HepG2 (cell line): ENCODE results near the gene CRIP1. TPM values are rescaled to one million over a fixed set of nuclear protein-coding genes. Genes with fewer than 3 reads are reported as not detected.

Source experiments
- ATAC-seq: fragments of 200-7000 bp; cut with Tn5 transposase; 3 replicates; pipeline ENCODE4 v1.9.1; 2020; ENCODE audit warnings: mild to moderate bottlenecking, moderate library complexity
- BruUV-seq: library from RNA; stranded (reverse); fragments of 400-500 nt; replicated peaks from 2 replicates; lab custom pipeline; 2021; lab: Mats Ljungman, UMichigan
- CTCF ChIA-PET: fragments of 300-600 bp; formaldehyde crosslinking; extraction: SDS; loops from one replicate; lab custom pipeline; 2021; ENCODE audit warnings: low total read pairs, inconsistent platforms, low intra/inter-chr PET ratio; lab: Yijun Ruan, JAX
- POLR2A ChIA-PET: fragments of 350-600 bp; sonication (Branson Sonifier 250); formaldehyde crosslinking; loops from one replicate; lab custom pipeline; 2020; ENCODE audit warnings: antibody characterized with exemption, inconsistent platforms; lab: Yijun Ruan, JAX
- DNase-seq: peaks from one replicate; pipeline ENCODE4 v3.0.0-alpha.2; 2015; ENCODE audit warnings: low spot score
- FAIRE-seq: peaks from 3 replicates; lab custom pipeline; 2011; peaks lifted over from hg19 to GRCh38; lab: Jason Lieb, UNC
- H2AFZ ChIP-seq: one replicate; pipeline ENCODE4 v1.6.1; 2011; ENCODE audit warnings: low read length, inconsistent platforms
- H3K27ac ChIP-seq: fragments of 300-600 bp; 3 replicates; pipeline ENCODE4 v1.8.0; 2011; ENCODE audit warnings: mixed run types, mild to moderate bottlenecking, mixed read lengths, low read length, inconsistent platforms; ENCODE audit not compliant: insufficient read depth; ENCODE audit errors: extremely low read length
- H3K27me3 ChIP-seq, 2 experiments: fragments of 200-600 bp in 1 of 2; 2 replicates in 1 of 2; 3 replicates in 1 of 2; pipeline versions ENCODE4 v1.6.0 to v1.8.0; 2011; ENCODE audit warnings: low read length in 2 of 2, mild to moderate bottlenecking in 2 of 2, moderate library complexity in 2 of 2, inconsistent platforms in 1 of 2; ENCODE audit not compliant: insufficient read depth in 2 of 2, control insufficient read depth in 1 of 2
- H3K36me3 ChIP-seq, 2 experiments: fragments of 200-600 bp in 1 of 2; replicated peaks in 1 of 2; 2 replicates in 1 of 2; 3 replicates in 1 of 2; pipeline versions ENCODE4 v1.5.1 to v1.8.0; 2011; ENCODE audit warnings: low read length in 2 of 2, inconsistent platforms in 1 of 2; ENCODE audit not compliant: insufficient read depth in 2 of 2, control insufficient read depth in 1 of 2
- H3K4me1 ChIP-seq: 2 replicates; pipeline ENCODE4 v1.5.1; 2012; ENCODE audit warnings: low read length, inconsistent platforms; ENCODE audit not compliant: insufficient read depth
- H3K4me2 ChIP-seq: 2 replicates; pipeline ENCODE4 v1.6.0; 2011; ENCODE audit warnings: low read depth, low read length, inconsistent platforms
- H3K4me3 ChIP-seq, 3 experiments: fragments of 200-600 bp in 1 of 3; sonication (generic), shearing (Covaris generic) in 1 of 3; replicated peaks in 1 of 3; 2 replicates each; pipeline ENCODE4 v1.5.1; 2011 to 2016; ENCODE audit warnings: low read length in 3 of 3, inconsistent platforms in 2 of 3, low read depth in 2 of 3, mild to moderate bottlenecking in 2 of 3, control low read depth in 1 of 3, mixed read lengths in 1 of 3; ENCODE audit not compliant: insufficient read depth in 1 of 3
- H3K79me2 ChIP-seq: one replicate; pipeline ENCODE4 v1.6.1; 2011; ENCODE audit warnings: low read length, inconsistent platforms; ENCODE audit not compliant: insufficient read depth
- H3K9ac ChIP-seq: 2 replicates; pipeline ENCODE4 v1.6.0; 2011; ENCODE audit warnings: mild to moderate bottlenecking, low read depth, low read length, inconsistent platforms; ENCODE audit not compliant: insufficient read depth
- H3K9me3 ChIP-seq: 2 replicates; pipeline ENCODE4 v1.5.1; 2012; ENCODE audit warnings: mild to moderate bottlenecking, low read length
- H4K20me1 ChIP-seq: 2 replicates; pipeline ENCODE4 v1.6.0; 2011; ENCODE audit warnings: inconsistent platforms, mild to moderate bottlenecking, low read length, moderate library complexity; ENCODE audit not compliant: insufficient read depth
- HIVEP1 ChIP-seq: sonication (generic); formaldehyde crosslinking; IDR thresholded peaks from 2 replicates; pipeline ENCODE4 v1.4.0; 2020; ENCODE audit warnings: mild to moderate bottlenecking, missing genetic modification reagents
- HMGXB4 ChIP-seq, 2 experiments: sonication (generic) in 1 of 2; formaldehyde crosslinking in 1 of 2; IDR thresholded peaks; 2 replicates each; pipeline versions ENCODE4 v1.4.0 to v1.6.1; 2018 to 2020; ENCODE audit warnings: missing genetic modification reagents in 2 of 2, borderline replicate concordance in 1 of 2, low read depth in 1 of 2, mild to moderate bottlenecking in 1 of 2, missing biosample characterization in 1 of 2
- MED1 ChIP-seq: sonication (generic); formaldehyde crosslinking; IDR thresholded peaks from 2 replicates; pipeline ENCODE4 v1.4.0; 2020; ENCODE audit warnings: missing genetic modification reagents
- MTF1 ChIP-seq: sonication (generic); formaldehyde crosslinking; IDR thresholded peaks from 2 replicates; pipeline ENCODE4 v1.5.0; 2020; ENCODE audit warnings: missing genetic modification reagents
- MYC ChIP-seq: sonication (generic); formaldehyde crosslinking; IDR thresholded peaks from 2 replicates; pipeline ENCODE4 v1.9.0; 2021; ENCODE audit warnings: missing genetic modification reagents, borderline replicate concordance
- NFKB2 ChIP-seq: sonication (generic); formaldehyde crosslinking; IDR thresholded peaks from 2 replicates; pipeline ENCODE4 v1.4.0; 2020; ENCODE audit warnings: missing genetic modification reagents, borderline replicate concordance
- NONO ChIP-seq, 2 experiments: fragments of 450-650 bp in 1 of 2; sonication (generic) in 1 of 2; formaldehyde crosslinking in 1 of 2; IDR thresholded peaks in 1 of 2; conservative IDR thresholded peaks in 1 of 2; 2 replicates each; pipeline versions ENCODE4 v1.6.1 to v1.8.0; 2017 to 2022; ENCODE audit warnings: mild to moderate bottlenecking in 1 of 2, missing genetic modification reagents in 1 of 2, moderate library complexity in 1 of 2
- TCF7 ChIP-seq: sonication (generic); IDR thresholded peaks from 2 replicates; pipeline ENCODE4 v1.6.1; 2016; ENCODE audit warnings: antibody characterized with exemption, low read depth
- TEAD3 ChIP-seq: optimal IDR thresholded peaks from 2 replicates; pipeline ENCODE3; 2016; ENCODE audit warnings: borderline replicate concordance
- ZBTB38 ChIP-seq: sonication (generic); formaldehyde crosslinking; IDR thresholded peaks from 2 replicates; pipeline ENCODE4 v1.5.1; 2020; ENCODE audit warnings: mild to moderate bottlenecking, missing genetic modification reagents
- ZFP41 ChIP-seq: sonication (generic); formaldehyde crosslinking; IDR thresholded peaks from 2 replicates; pipeline ENCODE4 v1.4.0; 2020; ENCODE audit warnings: mild to moderate bottlenecking, missing genetic modification reagents, borderline replicate concordance
- ZFX ChIP-seq: sonication (generic); formaldehyde crosslinking; IDR thresholded peaks from 2 replicates; pipeline ENCODE4 v1.4.0; 2020; ENCODE audit warnings: mild to moderate bottlenecking, low read depth, missing genetic modification reagents, moderate library complexity
- ZNF12 ChIP-seq: sonication (generic); formaldehyde crosslinking; IDR thresholded peaks from 2 replicates; pipeline ENCODE4 v1.5.0; 2020; ENCODE audit warnings: missing genetic modification reagents
- ZNF207 ChIP-seq: fragments of 450-650 bp; IDR thresholded peaks from 2 replicates; pipeline ENCODE4 v1.6.1; 2016; ENCODE audit warnings: antibody characterized with exemption, borderline replicate concordance
- ZNF263 ChIP-seq: sonication (generic); formaldehyde crosslinking; IDR thresholded peaks from 2 replicates; pipeline ENCODE4 v1.4.0; 2020; ENCODE audit warnings: missing genetic modification reagents
- ZNF616 ChIP-seq: sonication (generic); formaldehyde crosslinking; IDR thresholded peaks from 2 replicates; pipeline ENCODE4 v1.5.0; 2020; ENCODE audit warnings: low read depth, mild to moderate bottlenecking, missing genetic modification reagents
- ZSCAN20 ChIP-seq: sonication (generic); formaldehyde crosslinking; IDR thresholded peaks from 2 replicates; pipeline ENCODE4 v1.4.0; 2020; ENCODE audit warnings: missing genetic modification reagents, mild to moderate bottlenecking, borderline replicate concordance
- WGBS: methylation state at CpG from one replicate; pipeline ENCODE4 v1.1.6; 2017; ENCODE audit warnings: low lambda C conversion rate; 5-methylcytosine and 5-hydroxymethylcytosine counted together
- in situ Hi-C: cut with HindIII; loops from 2 replicates; pipeline ENCODE4 v1.10.0; 2017; ENCODE audit warnings: low pct_unique_long_range_greater_than_20kb; ENCODE audit not compliant: extremely low pct_ligation_motif_present
- intact Hi-C: fragments of 100-400 bp; cut with micrococcal nuclease; formaldehyde crosslinking; loops from one replicate; pipeline ENCODE4 v1.10.0; 2022; ENCODE audit not compliant: unreplicated experiment
- polyA plus RNA-seq, 8 experiments: library from polyadenylated mRNA; depleted of rRNA in 3 of 8; stranded (reverse) in 7 of 8; unstranded in 1 of 8; fragments of >200 nt; fragmentation: Illumina TruSeq in 4 of 8; extraction: Trizol in 4 of 8; gene quantifications; 2 replicates each; pipeline versions ENCODE4 v1.2.1 to v1.2.3, GENCODE V29; 2011 to 2016; ENCODE audit warnings: low read depth in 4 of 8, missing spikeins in 1 of 8, mixed read lengths in 1 of 8; ENCODE audit not compliant: insufficient read depth in 1 of 8
- total RNA-seq, 5 experiments: library from RNA; depleted of rRNA; stranded (reverse); fragments of >200 nt; fragmentation: Illumina TruSeq; extraction: Trizol; gene quantifications; 2 replicates each; pipeline ENCODE4 v1.2.3, GENCODE V29; 2016; ENCODE audit warnings: low read depth in 1 of 5
- TF ChIP-seq, protein P1 (sequence below): sonication (generic); formaldehyde crosslinking; conservative IDR thresholded peaks from 2 replicates; pipeline ENCODE4 v1.4.0; 2020; ENCODE audit warnings: mild to moderate bottlenecking, missing genetic modification reagents, moderate library complexity

CRIP1 gene
- total and polyA plus RNA-seq, 2 of the 13 experiments (the other 11 are each of a cell fraction or from before 2014, with no cell fraction given), result 53.9 to 59.5 TPM

DNA sequence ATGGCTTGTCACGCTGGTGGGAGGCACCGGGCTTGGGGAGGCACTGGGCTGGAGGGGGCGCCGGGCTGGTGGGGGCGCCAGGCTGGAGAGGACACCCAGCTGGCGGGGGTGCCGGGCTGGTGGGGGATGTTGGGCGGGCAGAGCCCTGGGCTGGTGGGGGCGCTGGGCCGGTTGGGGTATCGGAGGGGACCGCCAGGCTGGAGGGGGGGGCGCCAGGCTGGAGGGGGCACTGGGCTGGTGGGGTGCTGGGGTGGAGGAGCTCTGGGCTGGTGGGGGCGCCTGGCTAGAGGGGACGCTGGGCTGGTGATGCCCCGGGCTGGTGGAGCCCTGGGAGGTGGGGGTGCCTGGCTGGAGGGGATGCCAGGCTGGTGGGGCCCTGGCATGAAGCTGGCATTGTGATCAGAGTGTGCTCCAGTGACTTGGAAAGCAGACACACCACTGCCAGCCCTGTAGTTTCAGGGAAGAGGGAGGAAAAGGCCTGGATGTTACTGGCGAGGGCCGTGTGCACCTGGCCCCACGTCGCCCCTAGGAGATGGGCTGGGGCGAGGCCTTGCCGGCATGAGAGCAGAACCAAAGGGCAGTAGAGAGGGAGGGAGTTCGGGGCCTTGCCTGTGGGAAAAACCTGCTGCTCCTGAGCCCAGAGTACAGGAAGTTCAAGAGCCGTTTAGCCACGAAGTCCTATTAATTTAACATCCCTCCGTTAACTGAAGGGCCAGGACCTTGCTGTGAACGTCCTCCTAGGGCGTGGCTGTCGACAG, 17.4 kb downstream of the CRIP1 start:
- Histone ChIP-seq H3K4me3 (peak overlapping the region in 1 of 3 experiments; percentile 41; a peak in 1 of 6 replicates), H2AFZ (no peak overlapping the region), H3K79me2 (no peaks in the 10 kb centered on the region), H3K9me3 (no peaks in the 10 kb centered on the region), H3K9ac (0 out of 2 replicates have a peak overlapping the region, but pooled peaks have one; percentile 5), H3K27me3 (peaks cover 2 to 34% of the 10 kb centered on the region in 2 experiments; a peak in 4 of 5 replicates), H3K27ac (no peak overlapping the region), H3K36me3 (no peaks in the 10 kb centered on the region), H3K4me2 (peak overlapping the region; percentile 73), H4K20me1 (no peaks in the 10 kb centered on the region), H3K4me1 (peaks cover 63% of the 10 kb centered on the region)
- ChIA-PET POLR2A (interaction anchor here (1.0 kb wide), 1 partner anchor 8 kb away, joined by 5 read pairs; no protein-coding TSS in a partner anchor), CTCF (no interaction called here)
- in situ Hi-C loops (no loop called here), intact Hi-C loops (no loop called here)
- WGBS, result 28% methylated on average over 27 of the region's 29 CpGs
- BruUV-seq, result no TSS peak
- FAIRE-seq, result no peak
- ATAC-seq, result peak; percentile 29
- no peak for DNase-seq
- TF ChIP-seq TCF7, result no peak
- TF ChIP-seq HMGXB4 (CRISPR knock-in tag; IDR thresholded peaks at IDR 0.05; ENCODE audit: borderline replicate concordance in 1 of 2, low read depth in 1 of 2), result no peak
- TF ChIP-seq ZBTB38 (CRISPR knock-in tag), result peak; percentile 23; the same call in 1 of the 2 replicates
- TF ChIP-seq ZFP41, result no peak
- no peak for TF ChIP-seq NONO (IDR thresholded peaks at IDR 0.05)
- no peak; the same call in 1 of the 2 replicates for TF ChIP-seq NONO (CRISPR knock-in tag; conservative IDR thresholded peaks at IDR 0.05)
- TF ChIP-seq HIVEP1 (CRISPR knock-in tag), result 0 out of 2 replicates have a peak, but pooled peaks have one; percentile 27
- TF ChIP-seq MYC, result peak; percentile 32; the same call in 1 of the 2 replicates
- peak; percentile 45; the same call in 1 of the 2 replicates for TF ChIP-seq NFKB2 (CRISPR knock-in tag)
- TF ChIP-seq, protein P1, sequence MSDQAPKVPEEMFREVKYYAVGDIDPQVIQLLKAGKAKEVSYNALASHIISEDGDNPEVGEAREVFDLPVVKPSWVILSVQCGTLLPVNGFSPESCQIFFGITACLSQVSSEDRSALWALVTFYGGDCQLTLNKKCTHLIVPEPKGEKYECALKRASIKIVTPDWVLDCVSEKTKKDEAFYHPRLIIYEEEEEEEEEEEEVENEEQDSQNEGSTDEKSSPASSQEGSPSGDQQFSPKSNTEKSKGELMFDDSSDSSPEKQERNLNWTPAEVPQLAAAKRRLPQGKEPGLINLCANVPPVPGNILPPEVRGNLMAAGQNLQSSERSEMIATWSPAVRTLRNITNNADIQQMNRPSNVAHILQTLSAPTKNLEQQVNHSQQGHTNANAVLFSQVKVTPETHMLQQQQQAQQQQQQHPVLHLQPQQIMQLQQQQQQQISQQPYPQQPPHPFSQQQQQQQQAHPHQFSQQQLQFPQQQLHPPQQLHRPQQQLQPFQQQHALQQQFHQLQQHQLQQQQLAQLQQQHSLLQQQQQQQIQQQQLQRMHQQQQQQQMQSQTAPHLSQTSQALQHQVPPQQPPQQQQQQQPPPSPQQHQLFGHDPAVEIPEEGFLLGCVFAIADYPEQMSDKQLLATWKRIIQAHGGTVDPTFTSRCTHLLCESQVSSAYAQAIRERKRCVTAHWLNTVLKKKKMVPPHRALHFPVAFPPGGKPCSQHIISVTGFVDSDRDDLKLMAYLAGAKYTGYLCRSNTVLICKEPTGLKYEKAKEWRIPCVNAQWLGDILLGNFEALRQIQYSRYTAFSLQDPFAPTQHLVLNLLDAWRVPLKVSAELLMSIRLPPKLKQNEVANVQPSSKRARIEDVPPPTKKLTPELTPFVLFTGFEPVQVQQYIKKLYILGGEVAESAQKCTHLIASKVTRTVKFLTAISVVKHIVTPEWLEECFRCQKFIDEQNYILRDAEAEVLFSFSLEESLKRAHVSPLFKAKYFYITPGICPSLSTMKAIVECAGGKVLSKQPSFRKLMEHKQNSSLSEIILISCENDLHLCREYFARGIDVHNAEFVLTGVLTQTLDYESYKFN (CRISPR knock-in tag), result peak; percentile 23; the same call in 1 of the 2 replicates
- TF ChIP-seq ZNF207, result no peak
- 0 out of 2 replicates have a peak, but pooled peaks have one; percentile 36 for TF ChIP-seq ZNF616
- TF ChIP-seq ZNF12 (CRISPR knock-in tag), result no peak
- peak; percentile 76; the same call in 1 of the 2 replicates for TF ChIP-seq MTF1
- peak; percentile 36; the same call in 1 of the 2 replicates for TF ChIP-seq MED1
- no peak for TF ChIP-seq ZSCAN20 (CRISPR knock-in tag)
- peak; percentile 59; the same call in 1 of the 2 replicates for TF ChIP-seq ZNF263 (CRISPR knock-in tag)
- peak; percentile 26 for TF ChIP-seq TEAD3 (CRISPR knock-in tag)
- TF ChIP-seq ZFX (CRISPR knock-in tag), result peak; percentile 91
